A673 (cell line): ENCODE measurements around the gene GPR152.
"Not testable (repeated sequence)": the region's sequence is repeated elsewhere in the genome, so short reads cannot be mapped to it uniquely, and the experiment has no call there.

Experiments used
- EZH2 ChIP-seq: fragments of 200-600 bp; sonication (generic); IDR thresholded peaks from 2 replicates; pipeline ENCODE4 v1.6.1; 2017; ENCODE audit warnings: borderline replicate concordance, low read depth, mild to moderate bottlenecking, mixed read lengths, antibody characterized with exemption, low read length; ENCODE audit not compliant: poor library complexity, severe bottlenecking
- TF ChIP-seq, protein P1 (sequence below): fragments of 300-800, 200-600 bp; sonication (generic); conservative IDR thresholded peaks from 2 replicates; pipeline ENCODE4 v1.5.1; 2017; ENCODE audit warnings: low read depth, mild to moderate bottlenecking, antibody characterized with exemption, low read length, moderate library complexity, mixed read lengths

DNA sequence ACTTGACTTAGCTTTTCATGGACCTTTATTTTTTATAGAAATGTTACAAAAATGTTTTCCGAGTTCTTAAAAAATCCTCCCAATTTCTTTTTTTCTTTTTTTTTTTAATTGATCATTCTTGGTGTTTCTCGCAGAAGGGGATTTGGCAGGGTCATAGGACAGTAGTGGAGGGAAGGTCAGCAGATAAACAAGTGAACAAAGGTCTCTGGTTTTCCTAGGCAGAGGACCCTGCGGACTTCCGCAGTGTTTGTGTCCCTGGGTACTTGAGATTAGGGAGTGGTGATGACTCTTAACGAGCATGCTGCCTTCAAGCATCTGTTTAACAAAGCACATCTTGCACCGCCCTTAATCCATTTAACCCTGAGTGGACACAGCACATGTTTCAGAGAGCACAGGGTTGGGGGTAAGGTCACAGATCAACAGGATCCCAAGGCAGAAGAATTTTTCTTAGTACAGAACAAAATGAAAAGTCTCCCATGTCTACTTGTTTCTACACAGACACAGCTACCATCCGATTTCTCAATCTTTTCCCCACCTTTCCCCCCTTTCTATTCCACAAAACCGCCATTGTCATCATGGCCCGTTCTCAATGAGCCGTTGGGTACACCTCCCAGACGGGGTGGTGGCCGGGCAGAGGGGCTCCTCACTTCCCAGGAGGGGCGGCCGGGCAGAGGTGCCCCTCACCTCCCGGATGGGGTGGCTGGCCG is 25.0 kb upstream of the GPR152 start:
- TF ChIP-seq, protein P1, sequence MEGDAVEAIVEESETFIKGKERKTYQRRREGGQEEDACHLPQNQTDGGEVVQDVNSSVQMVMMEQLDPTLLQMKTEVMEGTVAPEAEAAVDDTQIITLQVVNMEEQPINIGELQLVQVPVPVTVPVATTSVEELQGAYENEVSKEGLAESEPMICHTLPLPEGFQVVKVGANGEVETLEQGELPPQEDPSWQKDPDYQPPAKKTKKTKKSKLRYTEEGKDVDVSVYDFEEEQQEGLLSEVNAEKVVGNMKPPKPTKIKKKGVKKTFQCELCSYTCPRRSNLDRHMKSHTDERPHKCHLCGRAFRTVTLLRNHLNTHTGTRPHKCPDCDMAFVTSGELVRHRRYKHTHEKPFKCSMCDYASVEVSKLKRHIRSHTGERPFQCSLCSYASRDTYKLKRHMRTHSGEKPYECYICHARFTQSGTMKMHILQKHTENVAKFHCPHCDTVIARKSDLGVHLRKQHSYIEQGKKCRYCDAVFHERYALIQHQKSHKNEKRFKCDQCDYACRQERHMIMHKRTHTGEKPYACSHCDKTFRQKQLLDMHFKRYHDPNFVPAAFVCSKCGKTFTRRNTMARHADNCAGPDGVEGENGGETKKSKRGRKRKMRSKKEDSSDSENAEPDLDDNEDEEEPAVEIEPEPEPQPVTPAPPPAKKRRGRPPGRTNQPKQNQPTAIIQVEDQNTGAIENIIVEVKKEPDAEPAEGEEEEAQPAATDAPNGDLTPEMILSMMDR, result not testable (repeated sequence)
- not testable (repeated sequence) for TF ChIP-seq EZH2
